Activated CD4-positive, alpha-beta T cell treated with anti-CD3 and anti-CD28 coated beads, Interleukin-2, amount 10 ng/mL, durations not matched to agents 24 days and 14 days (primary cell): ENCODE results near the gene EMILIN1. TPM values are rescaled to one million over a fixed set of nuclear protein-coding genes. Genes with fewer than 3 reads are reported as not detected.

ENCODE experiments used
- DNase-seq: peaks from one replicate; pipeline ENCODE4 v3.0.0; 2022
- H3K27ac Mint-ChIP-seq: one replicate; pipeline ENCODE4 v1.8.0; 2022; ENCODE audit warnings: mild to moderate bottlenecking, mixed read lengths
- H3K27me3 Mint-ChIP-seq: one replicate; pipeline ENCODE4 v1.8.0; 2022; ENCODE audit warnings: mixed read lengths
- H3K36me3 Mint-ChIP-seq: one replicate; pipeline ENCODE4 v1.8.0; 2022; ENCODE audit warnings: low read depth, mild to moderate bottlenecking, mixed read lengths
- H3K4me1 Mint-ChIP-seq: one replicate; pipeline ENCODE4 v1.8.0; 2021; ENCODE audit warnings: mixed read lengths
- H3K4me3 Mint-ChIP-seq: one replicate; pipeline ENCODE4 v1.8.0; 2022; ENCODE audit warnings: mild to moderate bottlenecking, moderate library complexity, mixed read lengths
- H3K9me3 Mint-ChIP-seq: one replicate; pipeline ENCODE4 v1.8.0; 2021; ENCODE audit warnings: mixed read lengths
- intact Hi-C: fragments of 100-400 bp; cut with micrococcal nuclease; formaldehyde crosslinking; loops from one replicate; pipeline ENCODE4 v1.15.1; 2023
- total RNA-seq: library from RNA; stranded (reverse); gene quantifications from 2 replicates; pipeline ENCODE4 v1.2.3, GENCODE V29; 2022

Gene EMILIN1
- total RNA-seq, 1 donor from 2014 or later: 1.4 TPM

DNA sequence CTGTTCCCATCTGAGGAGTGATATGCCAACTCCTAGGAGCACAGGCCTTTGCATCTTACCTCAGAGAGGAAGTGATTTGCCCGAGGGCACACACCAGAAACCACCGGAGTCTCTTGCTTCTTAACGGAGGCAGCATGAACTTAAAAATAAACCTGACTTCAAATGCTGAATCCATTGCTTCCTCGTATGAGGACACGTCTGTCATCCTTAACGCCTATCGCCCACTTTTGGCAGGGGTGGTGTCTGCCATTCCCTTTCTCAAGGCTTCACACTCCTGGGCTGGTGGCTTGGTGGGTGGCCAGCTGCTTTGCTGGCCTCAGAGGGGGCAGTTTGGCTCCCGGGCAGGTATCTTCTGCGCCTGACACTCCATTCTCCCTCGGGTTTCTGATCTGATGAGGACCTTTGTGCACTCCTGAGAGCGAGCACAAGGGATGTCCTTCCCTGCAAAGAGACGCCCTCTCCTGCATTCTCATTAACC lies 57.1 kb downstream of the EMILIN1 start:
- intact Hi-C loops: no loop called here
- Mint-ChIP-seq H3K27me3 (peaks cover 3% of the 10 kb centered on the region), H3K9me3 (no peaks in the 10 kb centered on the region), H3K27ac (peak overlapping the region; percentile 98), H3K4me3 (peak overlapping the region; percentile 93), H3K36me3 (peaks cover 29% of the 10 kb centered on the region), H3K4me1 (peaks cover 16% of the 10 kb centered on the region)
- DNase-seq: peak; percentile 62

Other genes starting within 250 kb of the EMILIN1 start
- not detected in 2 replicates for gene DPYSL5, start 230.5 kb upstream of the EMILIN1 start, total RNA-seq
- gene MAPRE3, start 108.0 kb upstream of the EMILIN1 start, total RNA-seq: 2.5 and 3.6 TPM in 2 replicates
- gene TMEM214, start 45.6 kb upstream of the EMILIN1 start, total RNA-seq: 93.4 and 98.6 TPM in 2 replicates
- gene AGBL5, start 26.9 kb upstream of the EMILIN1 start, total RNA-seq: 13.9 and 14.1 TPM in 2 replicates
- 314 and 326 TPM in 2 replicates for gene OST4, start 7.0 kb upstream of the EMILIN1 start, total RNA-seq
- 13.4 and 13.9 TPM in 2 replicates for gene KHK, start 8.2 kb downstream of the EMILIN1 start, total RNA-seq
- gene CGREF1, start 40.5 kb downstream of the EMILIN1 start, total RNA-seq: 14.4 and 15.1 TPM in 2 replicates
- gene ABHD1, start 45.2 kb downstream of the EMILIN1 start, total RNA-seq: 0.23 and 0.28 TPM in 2 replicates
- 85.4 and 88.3 TPM in 2 replicates for gene PREB, start 56.0 kb downstream of the EMILIN1 start, total RNA-seq
- gene PRR30, start 60.8 kb downstream of the EMILIN1 start, total RNA-seq: not detected in 2 replicates
- not detected in 2 replicates for gene TCF23, start 70.4 kb downstream of the EMILIN1 start, total RNA-seq
- 109 and 120 TPM in 2 replicates for gene ATRAID, start 133.4 kb downstream of the EMILIN1 start, total RNA-seq
- gene SLC5A6, start 133.7 kb downstream of the EMILIN1 start, total RNA-seq: 87.1 and 97.9 TPM in 2 replicates
- 144 and 159 TPM in 2 replicates for gene CAD, start 138.8 kb downstream of the EMILIN1 start, total RNA-seq
- gene SLC30A3, start 184.4 kb downstream of the EMILIN1 start, total RNA-seq: 1.4 and 2.2 TPM in 2 replicates
- gene DNAJC5G, start 196.8 kb downstream of the EMILIN1 start, total RNA-seq: not detected in 2 replicates
- 0.33 and 0.47 TPM in 2 replicates for gene TRIM54, start 203.8 kb downstream of the EMILIN1 start, total RNA-seq
- 1.9 and 2.7 TPM in 2 replicates for gene UCN, start 229.8 kb downstream of the EMILIN1 start, total RNA-seq
- 86.8 and 89.1 TPM in 2 replicates for gene MPV17, start 244.5 kb downstream of the EMILIN1 start, total RNA-seq